HCT116 (cell line): ENCODE data around the gene KANSL3. TPM values are rescaled to one million over a fixed set of nuclear protein-coding genes. Genes with fewer than 3 reads are reported as not detected.

ENCODE experiments used
- ATAC-seq: fragments of 200-7000 bp; cut with Tn5 transposase; 2 replicates; pipeline ENCODE4 v1.9.1; 2020; ENCODE audit warnings: mild to moderate bottlenecking, moderate library complexity
- BruUV-seq: library from RNA; stranded (reverse); fragments of 400-500 nt; replicated peaks from 2 replicates; lab custom pipeline; 2021; lab: Mats Ljungman, UMichigan
- CTCF ChIA-PET: fragments of 300-600 bp; sonication (Branson Sonifier 250); formaldehyde crosslinking; loops from one replicate; lab custom pipeline; 2021; ENCODE audit warnings: antibody characterized with exemption; lab: Charles Lee
- POLR2A ChIA-PET: fragments of 300-600, 350-600 bp; sonication (Branson Sonifier 250); formaldehyde crosslinking; loops from one replicate; lab custom pipeline; 2021; ENCODE audit warnings: antibody characterized with exemption; lab: Charles Lee
- RAD21 ChIA-PET, 2 experiments: fragments of 300-600 bp; sonication (Branson Sonifier 250); formaldehyde crosslinking; loops; one replicate each; lab custom pipeline; 2023; ENCODE audit warnings: low total read pairs in 2 of 2; ENCODE audit not compliant: uncharacterized antibody in 2 of 2, unreplicated experiment in 2 of 2, low non-redundant PET in 1 of 2; lab: Charles Lee
- DNase-seq: peaks from one replicate; pipeline ENCODE4 v3.0.0-alpha.2; 2010; ENCODE audit warnings: low read depth, low spot score
- H2AFZ ChIP-seq: fragments of 200-600 bp; shearing (Covaris generic), sonication (generic); 2 replicates; pipeline ENCODE4 v1.6.1; 2017; ENCODE audit warnings: low read depth, mixed run types, mixed read lengths, antibody characterized with exemption, low read length; ENCODE audit not compliant: poor library complexity, severe bottlenecking
- H3K27ac ChIP-seq: 2 replicates; pipeline ENCODE4 v1.5.1; 2012; ENCODE audit warnings: low read depth, low read length
- H3K27me3 ChIP-seq: fragments of 200-600 bp; sonication (generic); 2 replicates; pipeline ENCODE4 v1.6.1; 2016; ENCODE audit warnings: mixed run types, low read length, mixed read lengths; ENCODE audit not compliant: insufficient read depth
- H3K36me3 ChIP-seq, 2 experiments: fragments of 200-500 bp in 1 of 2; fragments of 200-600 bp in 1 of 2; sonication (Bioruptor generic) in 1 of 2; sonication (generic) in 1 of 2; 2 replicates each; pipeline versions ENCODE4 v1.5.1 to v1.6.1; 2014 to 2016; ENCODE audit warnings: low read length in 2 of 2, inconsistent platforms in 1 of 2, mixed read lengths in 1 of 2, mixed run types in 1 of 2; ENCODE audit not compliant: insufficient read depth in 2 of 2, control insufficient read depth in 1 of 2
- H3K4me1 ChIP-seq, 2 experiments: fragments of 200-600 bp in 1 of 2; sonication (generic) in 1 of 2; 2 replicates each; pipeline versions ENCODE4 v1.5.1 to v1.6.1; 2012 to 2017; ENCODE audit warnings: low read length in 2 of 2, inconsistent platforms in 1 of 2, mild to moderate bottlenecking in 1 of 2, mixed read lengths in 1 of 2, mixed run types in 1 of 2, moderate library complexity in 1 of 2; ENCODE audit not compliant: insufficient read depth in 2 of 2, control insufficient read depth in 1 of 2
- H3K4me2 ChIP-seq: fragments of 200-600 bp; sonication (generic); 2 replicates; pipeline ENCODE4 v1.6.1; 2017; ENCODE audit warnings: mixed run types, low read length, mixed read lengths
- H3K4me3 ChIP-seq, 2 experiments: fragments of 200-600 bp in 1 of 2; sonication (generic) in 1 of 2; replicated peaks in 1 of 2; 2 replicates each; pipeline ENCODE4 v1.5.1; 2011 to 2016; ENCODE audit warnings: low read length in 2 of 2, control low read depth in 1 of 2, low read depth in 1 of 2, mild to moderate bottlenecking in 1 of 2, mixed read lengths in 1 of 2, mixed run types in 1 of 2
- H3K79me2 ChIP-seq: fragments of 200-600 bp; sonication (generic); 2 replicates; pipeline ENCODE4 v1.6.1; 2017; ENCODE audit warnings: mild to moderate bottlenecking, mixed run types, low read length, moderate library complexity, mixed read lengths; ENCODE audit not compliant: insufficient read depth
- H3K9ac ChIP-seq: fragments of 200-600 bp; sonication (generic); 2 replicates; pipeline ENCODE4 v1.6.1; 2016; ENCODE audit warnings: low read length, mixed read lengths
- H3K9me2 ChIP-seq: fragments of 200-600 bp; sonication (generic), shearing (Covaris generic); 2 replicates; pipeline ENCODE4 v1.6.1; 2017; ENCODE audit warnings: mixed run types, mild to moderate bottlenecking, moderate library complexity; ENCODE audit not compliant: insufficient read depth
- H3K9me3 ChIP-seq, 2 experiments: fragments of 200-500 bp in 1 of 2; fragments of 200-600 bp in 1 of 2; sonication (Bioruptor generic) in 1 of 2; sonication (generic) in 1 of 2; 2 replicates each; pipeline ENCODE4 v1.6.1; 2014 to 2017; ENCODE audit warnings: low read length in 2 of 2, mixed read lengths in 2 of 2, inconsistent platforms in 1 of 2, low read depth in 1 of 2, mild to moderate bottlenecking in 1 of 2, mixed run types in 1 of 2, moderate library complexity in 1 of 2; ENCODE audit not compliant: control insufficient read depth in 1 of 2, insufficient read depth in 1 of 2
- H4K20me1 ChIP-seq: fragments of 200-600 bp; sonication (generic), shearing (Covaris generic); 2 replicates; pipeline ENCODE4 v1.6.1; 2017; ENCODE audit warnings: mixed run types, mild to moderate bottlenecking, moderate library complexity; ENCODE audit not compliant: insufficient read depth
- CBX3 ChIP-seq: IDR thresholded peaks from 2 replicates; pipeline ENCODE4 v1.6.1; 2012; ENCODE audit warnings: low read depth
- EGR1 ChIP-seq: IDR thresholded peaks from 2 replicates; pipeline ENCODE4 v1.6.1; 2012; ENCODE audit warnings: low read depth
- FOSL1 ChIP-seq: IDR thresholded peaks from 2 replicates; pipeline ENCODE4 v1.6.1; 2012; ENCODE audit warnings: low read depth
- JUND ChIP-seq: IDR thresholded peaks from 2 replicates; pipeline ENCODE4 v1.6.1; 2012
- POLR2A ChIP-seq: IDR thresholded peaks from 2 replicates; pipeline ENCODE4 v1.7.0; 2011; ENCODE audit warnings: borderline replicate concordance; ENCODE audit not compliant: insufficient read depth, insufficient read length; ENCODE audit errors: extremely low read depth
- RAD21 ChIP-seq: IDR thresholded peaks from 2 replicates; pipeline ENCODE4 v1.6.1; 2012; ENCODE audit warnings: low read depth, mild to moderate bottlenecking
- REST ChIP-seq: IDR thresholded peaks from 2 replicates; pipeline ENCODE4 v1.6.1; 2012; ENCODE audit warnings: low read depth
- SP1 ChIP-seq: IDR thresholded peaks from 2 replicates; pipeline ENCODE4 v1.6.1; 2012; ENCODE audit warnings: low read depth
- ZBTB33 ChIP-seq: IDR thresholded peaks from 2 replicates; pipeline ENCODE4 v1.6.1; 2011; ENCODE audit warnings: mild to moderate bottlenecking, low read length, moderate library complexity; ENCODE audit not compliant: insufficient replicate concordance; ENCODE audit errors: extremely low read depth
- ZNF274 ChIP-seq: fragments of 200-500 bp; sonication (Bioruptor generic); IDR thresholded peaks from 2 replicates; pipeline ENCODE4 v1.6.1; 2014; ENCODE audit warnings: mild to moderate bottlenecking, low read depth, low read length, inconsistent platforms
- intact Hi-C: fragments of 100-400 bp; cut with micrococcal nuclease; formaldehyde crosslinking; loops from 2 replicates; pipeline ENCODE4 v1.10.0; 2022
- total RNA-seq: library from RNA; stranded (reverse); gene quantifications from one replicate; pipeline ENCODE4 v1.2.1, GENCODE V29; 2021; ENCODE audit not compliant: unreplicated experiment

The KANSL3 gene
- total RNA-seq, 1 experiment from 2014 or later = 35.8 TPM

- intact Hi-C loops = no loop called here
- H4K20me1 ChIP-seq = no peaks in the 10 kb centered on the region
- no TSS peak for BruUV-seq
- H3K36me3 ChIP-seq = no peaks in the 10 kb centered on the region
- POLR2A ChIA-PET = no interaction called here
- RAD21 ChIA-PET = no interaction called here
- DNase-seq = no peak
- no peaks in the 10 kb centered on the region for H3K79me2 ChIP-seq
- TF ChIP-seq JUND (no peak), SP1 (no peak), CBX3 (no peak), ZBTB33 (no peak), EGR1 (no peak)
- H2AFZ ChIP-seq = no peak overlapping the region
- no peaks in the 10 kb centered on the region for H3K27me3 ChIP-seq
- CTCF ChIA-PET = no interaction called here
- no peaks in the 10 kb centered on the region for H3K9me2 ChIP-seq
- H3K9ac ChIP-seq = no peak overlapping the region
- no peak overlapping the region for H3K4me2 ChIP-seq
- no peak overlapping the region for H3K27ac ChIP-seq
- H3K4me3 ChIP-seq = no peak overlapping the region
- H3K9me3 ChIP-seq = 0 out of 4 replicates have a peak, but pooled peaks cover 0 to 4% of the 10 kb centered on the region in 2 experiments
- H3K4me1 ChIP-seq = peaks cover 11 to 12% of the 10 kb centered on the region in 2 experiments
- ATAC-seq = no peak
Observed at GRCh38 chr2:96661324-96661723, 23.2 kb upstream of the KANSL3 start.

GRCh38 chr2:96656540-96656939 lies 18.4 kb upstream of the KANSL3 start:
- H3K4me2 ChIP-seq = no peak overlapping the region
- ATAC-seq = no peak
- no TSS peak for BruUV-seq
- H3K9me2 ChIP-seq = no peaks in the 10 kb centered on the region
- H3K4me3 ChIP-seq = no peak overlapping the region
- no peaks in the 10 kb centered on the region for H3K9me3 ChIP-seq
- no peaks in the 10 kb centered on the region for H3K36me3 ChIP-seq
- TF ChIP-seq JUND (no peak), FOSL1 (no peak), SP1 (no peak), REST (no peak), ZNF274 (no peak), RAD21 (no peak), POLR2A (no peak)
- RAD21 ChIA-PET = no interaction called here
- no peaks in the 10 kb centered on the region for H3K4me1 ChIP-seq
- H3K27me3 ChIP-seq = no peaks in the 10 kb centered on the region
- DNase-seq = no peak
- CTCF ChIA-PET = no interaction called here
- no peak overlapping the region for H3K9ac ChIP-seq
- no peak overlapping the region for H3K27ac ChIP-seq
- no peaks in the 10 kb centered on the region for H4K20me1 ChIP-seq
- POLR2A ChIA-PET = no interaction called here
- no peak overlapping the region for H2AFZ ChIP-seq
- intact Hi-C loops = no loop called here
- H3K79me2 ChIP-seq = no peaks in the 10 kb centered on the region
